Measurements from ENCODE around the gene PCDHB6. TPM values are rescaled to one million over a fixed set of nuclear protein-coding genes. Genes with fewer than 3 reads are reported as not detected.

PCDHB6 gene
- total RNA-seq, 1 experiment from 2014 or later = not detected

DNA sequence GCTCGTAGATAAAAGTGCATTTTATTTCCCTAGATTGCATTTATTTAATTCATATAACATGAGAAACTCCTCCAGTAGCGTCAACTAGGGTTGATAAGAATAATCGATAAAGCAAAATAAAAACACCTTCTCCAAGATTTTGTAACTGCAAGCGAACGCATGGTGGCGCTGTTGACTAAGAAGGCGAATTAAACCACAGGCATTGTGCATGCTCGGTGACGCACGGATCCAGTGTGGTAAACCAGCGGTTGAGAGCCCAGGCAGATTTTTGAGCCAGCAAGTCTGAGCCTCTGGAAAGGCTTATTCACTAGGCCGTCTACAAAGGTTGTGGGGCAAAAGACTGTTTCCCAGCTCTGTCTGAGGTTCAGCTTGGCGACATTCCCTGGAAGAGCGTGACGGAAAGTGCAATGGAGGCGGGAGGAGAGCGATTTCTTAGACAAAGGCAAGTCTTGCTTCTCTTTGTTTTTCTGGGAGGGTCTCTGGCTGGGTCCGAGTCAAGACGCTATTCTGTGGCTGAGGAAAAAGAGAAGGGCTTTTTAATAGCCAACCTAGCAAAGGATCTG is 49.5 kb upstream of the PCDHB6 start, which contains the start of gene PCDHB3:
Gene PCDHB3 (plus strand): TSS at position 231 of the 563 bp plus-strand sequence. CDS start 177 bp downstream, at position 408.
- Histone ChIP-seq H3K56ac (ENCODE audit: insufficient read length, low read depth, low read length) (no peak within 1 kb of the TSS), H2AK5ac (ENCODE audit: insufficient read length, low read length) (no peak within 1 kb of the TSS), H2BK120ac (ENCODE audit: low read depth, low read length, poor library complexity, severe bottlenecking) (peak within 1 kb of the TSS; percentile 83), H2BK12ac (ENCODE audit: insufficient read length, low read depth, low read length) (no peak within 1 kb of the TSS), H3K79me2 (ENCODE audit: insufficient read depth, low read length) (no peaks in the 10 kb centered on the region; the same call in 1 of the 2 replicates), H3K4ac (ENCODE audit: low read depth, low read length) (no peak within 1 kb of the TSS; the same call in 1 of the 2 replicates), H2BK15ac (ENCODE audit: low read depth, low read length) (no peak within 1 kb of the TSS), H4K5ac (ENCODE audit: insufficient read length, low read depth, low read length) (no peak within 1 kb of the TSS), H4K8ac (replicated peaks; ENCODE audit: insufficient read length, low read depth, low read length) (no peak within 1 kb of the TSS), H3K27ac (ENCODE audit: insufficient read length, low read depth, low read length) (no peak within 1 kb of the TSS), H2AFZ (ENCODE audit: low read length) (peak within 1 kb of the TSS; percentile 91), H3K4me1 (ENCODE audit: insufficient read depth, low read length) (no peaks in the 10 kb centered on the region), H3K18ac (ENCODE audit: insufficient read length, low read depth, low read length) (peak within 1 kb of the TSS; percentile 88), H3K23me2 (ENCODE audit: insufficient read length, low read depth, low read length, poor library complexity, severe bottlenecking) (peaks cover 2% of the 10 kb centered on the region), H4K20me1 (ENCODE audit: control insufficient read depth, insufficient read depth, insufficient read length) (no peaks in the 10 kb centered on the region), H3K9ac (ENCODE audit: extremely low read depth, insufficient read length, low read length) (peak within 1 kb of the TSS; percentile 39), H3K79me1 (ENCODE audit: insufficient read depth, low read depth, low read length, poor library complexity, severe bottlenecking) (peaks cover 3% of the 10 kb centered on the region), H3K9me3 (ENCODE audit: control insufficient read depth, low read depth, low read length) (peaks cover 7% of the 10 kb centered on the region), H3K23ac (ENCODE audit: insufficient read length, low read depth, low read length) (no peak within 1 kb of the TSS), H3K4me2 (ENCODE audit: insufficient read depth, insufficient read length, low read length) (no peak within 1 kb of the TSS), H2BK5ac (ENCODE audit: insufficient read length, low read length) (no peak within 1 kb of the TSS), H3K27me3 (ENCODE audit: insufficient read depth, low read length) (no peaks in the 10 kb centered on the region), H4K91ac (ENCODE audit: insufficient read length, low read depth, low read length) (no peak within 1 kb of the TSS), H3T11ph (ENCODE audit: low read length) (peak within 1 kb of the TSS; percentile 55), H2BK20ac (ENCODE audit: low read depth, low read length, poor library complexity, severe bottlenecking) (no peak within 1 kb of the TSS), H3K14ac (ENCODE audit: insufficient read depth, low read length) (peak within 1 kb of the TSS; percentile 93; the same call in 1 of the 2 replicates)
- peaks cover 37 to 78% (median 58%) of the 10 kb centered on the region in 3 experiments for H3K36me3 Mint-ChIP-seq (ENCODE audit: insufficient read depth in 1 of 3, low read depth in 3 of 3)
- peak within 1 kb of the TSS in 1 of 3 experiments; percentile 98; a peak in 2 of 7 replicates for H3K27ac Mint-ChIP-seq
- H3K4me3 Mint-ChIP-seq = peak within 1 kb of the TSS in 1 of 2 experiments; percentile 63; a peak in 3 of 5 replicates
- TF ChIP-seq, protein P1, sequence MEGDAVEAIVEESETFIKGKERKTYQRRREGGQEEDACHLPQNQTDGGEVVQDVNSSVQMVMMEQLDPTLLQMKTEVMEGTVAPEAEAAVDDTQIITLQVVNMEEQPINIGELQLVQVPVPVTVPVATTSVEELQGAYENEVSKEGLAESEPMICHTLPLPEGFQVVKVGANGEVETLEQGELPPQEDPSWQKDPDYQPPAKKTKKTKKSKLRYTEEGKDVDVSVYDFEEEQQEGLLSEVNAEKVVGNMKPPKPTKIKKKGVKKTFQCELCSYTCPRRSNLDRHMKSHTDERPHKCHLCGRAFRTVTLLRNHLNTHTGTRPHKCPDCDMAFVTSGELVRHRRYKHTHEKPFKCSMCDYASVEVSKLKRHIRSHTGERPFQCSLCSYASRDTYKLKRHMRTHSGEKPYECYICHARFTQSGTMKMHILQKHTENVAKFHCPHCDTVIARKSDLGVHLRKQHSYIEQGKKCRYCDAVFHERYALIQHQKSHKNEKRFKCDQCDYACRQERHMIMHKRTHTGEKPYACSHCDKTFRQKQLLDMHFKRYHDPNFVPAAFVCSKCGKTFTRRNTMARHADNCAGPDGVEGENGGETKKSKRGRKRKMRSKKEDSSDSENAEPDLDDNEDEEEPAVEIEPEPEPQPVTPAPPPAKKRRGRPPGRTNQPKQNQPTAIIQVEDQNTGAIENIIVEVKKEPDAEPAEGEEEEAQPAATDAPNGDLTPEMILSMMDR (conservative IDR thresholded peaks at IDR 0.05) = peak; percentile 85
- peaks cover 44 to 55% of the 10 kb centered on the region in 2 experiments for H3K9me3 Mint-ChIP-seq
- peaks cover 8 to 12% of the 10 kb centered on the region in 2 experiments for H3K4me1 Mint-ChIP-seq
- no peaks in the 10 kb centered on the region; the same call in 1 of the 2 replicates for H3K27me3 Mint-ChIP-seq (ENCODE audit: low read depth)
- WGBS (ENCODE audit: extremely low coverage, insufficient read length, low lambda C conversion rate) = no CpG with 5 or more reads among the region's 19 CpGs
- peak; percentile 79 for DNase-seq

All from H9 (cell line).